NCI-H226 (cell line): ENCODE data around the gene NDUFB8.

ENCODE experiments used
- DNase-seq: peaks from one replicate; pipeline ENCODE4 v3.0.0-alpha.2; 2015

NDUFB8 gene

GRCh38 chr10:100505164-100505563, 24.5 kb downstream of the NDUFB8 start:
- DNase-seq: no peak

- no peak for DNase-seq
These were observed 25.6 kb downstream of the NDUFB8 start for GRCh38 chr10:100504096-100504495.

GRCh38 chr10:100502926-100503494, 26.7 kb downstream of the NDUFB8 start:
- no peak for DNase-seq

DNA sequence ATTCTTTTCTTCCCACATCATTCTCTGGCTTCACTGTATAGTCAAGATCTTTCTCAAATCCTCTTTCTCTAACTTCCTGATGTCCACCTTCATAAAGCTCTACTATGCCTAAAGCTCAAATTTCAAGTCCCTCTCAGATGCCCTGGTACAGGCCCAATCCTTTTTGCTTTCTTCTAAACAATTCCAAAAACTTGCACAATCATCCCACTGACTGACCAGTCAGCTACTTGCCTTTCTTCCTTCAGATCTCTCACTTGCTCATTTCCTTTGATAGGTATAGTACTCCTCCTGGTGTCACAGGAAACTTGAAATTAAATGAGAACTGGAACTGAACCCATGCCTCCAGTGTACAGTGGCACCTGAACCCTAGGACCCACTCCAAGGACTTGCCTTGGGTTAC, 28.2 kb downstream of the NDUFB8 start:
- no peak for DNase-seq

GRCh38 chr10:100498059-100498458, 31.6 kb downstream of the NDUFB8 start:
- DNase-seq: no peak

- no peak for DNase-seq
These were observed 33.1 kb downstream of the NDUFB8 start for GRCh38 chr10:100496567-100496966.

- no peak for DNase-seq
These were observed 39.1 kb downstream of the NDUFB8 start for GRCh38 chr10:100490531-100490930.

- DNase-seq: no peak
These were observed 40.3 kb downstream of the NDUFB8 start for GRCh38 chr10:100489396-100489795.

GRCh38 chr10:100487529-100487928, 42.1 kb downstream of the NDUFB8 start:
- no peak for DNase-seq

DNA sequence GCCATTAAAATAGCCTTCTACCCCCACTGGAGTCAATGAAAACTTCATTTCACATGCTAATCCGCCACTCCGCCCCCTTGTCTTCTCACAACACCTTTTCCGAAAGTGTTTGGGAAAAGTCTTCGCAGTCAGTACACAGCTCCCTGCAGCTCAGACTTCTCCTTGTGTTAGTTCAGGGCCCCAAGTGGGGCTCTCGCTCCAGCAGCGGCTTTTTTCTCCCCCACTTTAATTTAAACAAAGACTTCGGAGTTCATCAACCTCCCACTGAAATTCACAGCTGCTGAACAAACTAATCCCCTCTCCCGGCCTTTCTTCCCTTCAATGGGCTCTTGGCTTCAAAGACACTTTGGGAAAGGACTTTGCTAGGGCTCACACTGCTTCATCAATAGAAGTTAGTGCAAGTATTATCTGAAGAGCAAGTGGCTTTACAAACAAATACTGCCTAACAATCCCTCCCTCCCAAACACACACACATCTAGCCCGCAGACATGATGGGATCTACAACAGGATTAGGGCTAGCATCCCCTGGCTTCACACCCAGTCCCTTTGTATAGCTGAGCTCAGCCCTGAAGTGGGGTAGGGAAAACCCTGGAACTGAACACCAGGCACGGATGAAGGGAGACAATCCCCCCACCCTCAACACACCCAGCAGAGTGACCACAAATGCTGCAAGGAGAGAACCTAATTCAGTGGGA, 43.7 kb downstream of the NDUFB8 start:
- no peak for DNase-seq

DNA sequence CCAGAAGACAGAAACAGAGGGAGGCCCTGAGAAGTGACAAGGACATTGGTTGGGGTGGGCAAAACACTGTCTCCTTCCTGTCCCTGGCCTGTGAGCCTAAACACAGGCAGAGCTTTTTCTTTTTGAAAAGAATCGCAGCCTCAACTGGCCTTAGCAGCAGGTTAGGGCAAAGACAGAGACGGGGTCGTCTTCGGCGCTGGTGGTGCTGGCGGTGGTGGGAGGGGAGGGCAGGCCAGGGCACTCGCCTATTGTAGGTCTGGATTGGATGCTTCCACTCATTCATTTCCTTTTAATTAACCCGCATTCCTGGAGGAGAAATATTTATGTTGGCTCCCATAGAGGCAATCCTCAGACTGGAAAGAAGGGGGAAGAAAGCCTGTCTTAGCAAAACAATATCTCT, 44.3 kb downstream of the NDUFB8 start:
- DNase-seq: no peak

DNA sequence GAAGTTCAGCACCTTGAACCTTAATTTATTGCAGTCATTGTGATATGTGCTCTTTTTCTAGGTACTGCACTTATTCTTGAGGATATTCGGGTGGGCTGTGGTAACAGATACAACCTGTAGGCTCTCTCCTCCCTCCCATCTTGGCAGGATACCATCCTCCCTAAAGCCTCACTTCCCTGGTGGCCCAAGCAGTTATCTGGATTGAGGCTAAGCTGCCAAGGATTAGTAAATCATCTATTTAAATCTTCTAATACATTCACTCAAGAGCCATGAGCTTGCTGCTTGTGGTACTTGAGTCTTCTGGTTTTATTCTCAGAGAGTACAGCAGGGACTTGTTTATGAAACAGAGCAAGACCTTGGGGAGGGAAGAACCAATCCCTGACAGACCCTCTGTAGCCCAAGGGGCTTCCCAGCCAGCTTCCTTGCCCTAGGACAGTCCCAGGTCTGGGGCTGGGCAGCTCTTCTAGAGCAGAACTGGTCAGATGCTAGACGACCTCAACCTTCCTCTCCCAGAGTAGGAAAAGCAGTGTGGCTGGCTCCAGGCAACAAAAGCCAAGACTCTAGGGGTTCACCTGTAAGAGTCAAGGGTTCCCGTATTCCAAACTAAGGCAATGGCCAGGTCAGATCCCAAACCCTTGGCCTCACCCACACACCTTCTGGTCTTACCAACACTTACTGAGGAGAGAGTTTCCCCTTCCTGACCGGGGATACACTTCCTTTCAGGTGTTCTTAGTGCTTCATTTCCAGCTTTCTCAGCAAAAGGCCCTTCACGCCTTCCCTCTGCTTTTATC, 45.6 kb downstream of the NDUFB8 start:
- DNase-seq: no peak

GRCh38 chr10:100482834-100483185, 46.9 kb downstream of the NDUFB8 start:
- DNase-seq: no peak

GRCh38 chr10:100482181-100482833, 47.4 kb downstream of the NDUFB8 start:
- peak; percentile 9 for DNase-seq

DNA sequence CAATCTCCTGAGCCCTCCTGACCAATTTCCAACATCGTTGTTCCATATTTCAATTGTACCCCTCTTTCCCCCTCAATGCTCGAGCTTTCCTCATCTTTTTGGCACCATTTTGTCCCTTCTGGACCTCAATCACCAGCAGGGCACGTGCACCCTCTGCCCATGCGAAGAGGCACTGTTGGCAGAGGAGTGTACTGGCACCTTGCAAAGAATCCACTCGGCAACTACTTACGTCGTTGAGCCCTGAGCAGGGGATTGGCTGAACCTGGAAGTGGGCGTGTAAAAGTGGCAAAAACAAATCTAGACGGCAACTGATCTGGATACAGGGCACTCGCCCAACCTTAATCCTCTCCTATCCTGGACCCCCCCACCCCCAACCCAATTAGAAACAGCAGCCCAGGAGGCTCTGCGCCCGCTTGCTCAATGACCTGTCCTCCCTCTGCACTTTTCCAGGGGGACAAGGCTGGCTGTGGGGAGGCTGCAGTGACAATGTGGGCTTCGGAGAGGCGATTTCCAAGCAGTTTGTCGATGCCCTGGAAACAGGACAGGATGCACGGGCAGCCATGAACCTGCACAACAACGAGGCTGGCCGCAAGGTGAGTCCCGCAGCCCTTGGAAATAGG, 48.1 kb downstream of the NDUFB8 start:
- DNase-seq: peak; percentile 62

- DNase-seq: no peak
These were observed 49.7 kb downstream of the NDUFB8 start for GRCh38 chr10:100480002-100480401.

- no peak for DNase-seq
These were observed 50.6 kb downstream of the NDUFB8 start for GRCh38 chr10:100479037-100479436.

GRCh38 chr10:100477970-100478369, 51.7 kb downstream of the NDUFB8 start:
- no peak for DNase-seq
